ENCODE data around the gene ARHGDIA. TPM values are rescaled to one million over a fixed set of nuclear protein-coding genes. Genes with fewer than 3 reads are reported as not detected.

ARHGDIA gene
- total RNA-seq, 4 donors from 2014 or later = 120 to 219 (median 169) TPM

DNA sequence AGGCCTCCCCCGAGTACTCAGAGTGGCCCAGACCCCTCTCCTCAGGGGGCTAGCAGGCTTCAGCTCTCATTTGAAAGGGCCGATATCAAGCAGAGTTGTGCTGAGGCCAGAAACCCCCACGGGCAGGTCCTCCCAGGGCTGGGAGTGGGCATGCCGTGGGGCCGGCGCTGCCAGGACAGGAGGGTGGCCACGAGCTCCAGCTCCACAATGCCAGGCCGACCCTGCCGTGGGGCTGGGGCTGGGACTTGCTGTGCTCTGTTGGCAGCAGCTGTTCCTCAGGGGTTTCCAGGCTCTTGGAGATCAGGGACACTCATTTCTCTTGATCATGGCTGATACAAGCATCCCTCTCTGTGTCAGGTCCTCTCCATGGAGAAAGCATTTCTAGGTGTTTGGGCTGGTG, 27.7 kb upstream of the ARHGDIA start:
- Histone ChIP-seq H3K4me1 (peaks cover 0 to 20% (median 11%) of the 10 kb centered on the region in 3 donors), H3K27me3 (peaks cover 24% of the 10 kb centered on the region), H3K36me3 (peaks cover 0 to 77% of the 10 kb centered on the region in 2 donors), H3K4me3 (no peak overlapping the region), H3K27ac (no peak overlapping the region), H3K9me3 (no peaks in the 10 kb centered on the region)
- no peak for ATAC-seq
- TF ChIP-seq POLR2A (IDR thresholded peaks at IDR 0.05) (no peak), POLR2AphosphoS5 (IDR thresholded peaks at IDR 0.05) (no peak), EP300 (IDR thresholded peaks at IDR 0.05) (no peak)
- TF ChIP-seq, protein P1, sequence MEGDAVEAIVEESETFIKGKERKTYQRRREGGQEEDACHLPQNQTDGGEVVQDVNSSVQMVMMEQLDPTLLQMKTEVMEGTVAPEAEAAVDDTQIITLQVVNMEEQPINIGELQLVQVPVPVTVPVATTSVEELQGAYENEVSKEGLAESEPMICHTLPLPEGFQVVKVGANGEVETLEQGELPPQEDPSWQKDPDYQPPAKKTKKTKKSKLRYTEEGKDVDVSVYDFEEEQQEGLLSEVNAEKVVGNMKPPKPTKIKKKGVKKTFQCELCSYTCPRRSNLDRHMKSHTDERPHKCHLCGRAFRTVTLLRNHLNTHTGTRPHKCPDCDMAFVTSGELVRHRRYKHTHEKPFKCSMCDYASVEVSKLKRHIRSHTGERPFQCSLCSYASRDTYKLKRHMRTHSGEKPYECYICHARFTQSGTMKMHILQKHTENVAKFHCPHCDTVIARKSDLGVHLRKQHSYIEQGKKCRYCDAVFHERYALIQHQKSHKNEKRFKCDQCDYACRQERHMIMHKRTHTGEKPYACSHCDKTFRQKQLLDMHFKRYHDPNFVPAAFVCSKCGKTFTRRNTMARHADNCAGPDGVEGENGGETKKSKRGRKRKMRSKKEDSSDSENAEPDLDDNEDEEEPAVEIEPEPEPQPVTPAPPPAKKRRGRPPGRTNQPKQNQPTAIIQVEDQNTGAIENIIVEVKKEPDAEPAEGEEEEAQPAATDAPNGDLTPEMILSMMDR (IDR thresholded peaks at IDR 0.05) = no peak
- WGBS, 2 donors (ENCODE audit: low coverage in 1 of 2) = 67% methylated on average over 1 of the region's 9 CpGs; no CpG with 5 or more reads in 1 of the 2 donors

DNA sequence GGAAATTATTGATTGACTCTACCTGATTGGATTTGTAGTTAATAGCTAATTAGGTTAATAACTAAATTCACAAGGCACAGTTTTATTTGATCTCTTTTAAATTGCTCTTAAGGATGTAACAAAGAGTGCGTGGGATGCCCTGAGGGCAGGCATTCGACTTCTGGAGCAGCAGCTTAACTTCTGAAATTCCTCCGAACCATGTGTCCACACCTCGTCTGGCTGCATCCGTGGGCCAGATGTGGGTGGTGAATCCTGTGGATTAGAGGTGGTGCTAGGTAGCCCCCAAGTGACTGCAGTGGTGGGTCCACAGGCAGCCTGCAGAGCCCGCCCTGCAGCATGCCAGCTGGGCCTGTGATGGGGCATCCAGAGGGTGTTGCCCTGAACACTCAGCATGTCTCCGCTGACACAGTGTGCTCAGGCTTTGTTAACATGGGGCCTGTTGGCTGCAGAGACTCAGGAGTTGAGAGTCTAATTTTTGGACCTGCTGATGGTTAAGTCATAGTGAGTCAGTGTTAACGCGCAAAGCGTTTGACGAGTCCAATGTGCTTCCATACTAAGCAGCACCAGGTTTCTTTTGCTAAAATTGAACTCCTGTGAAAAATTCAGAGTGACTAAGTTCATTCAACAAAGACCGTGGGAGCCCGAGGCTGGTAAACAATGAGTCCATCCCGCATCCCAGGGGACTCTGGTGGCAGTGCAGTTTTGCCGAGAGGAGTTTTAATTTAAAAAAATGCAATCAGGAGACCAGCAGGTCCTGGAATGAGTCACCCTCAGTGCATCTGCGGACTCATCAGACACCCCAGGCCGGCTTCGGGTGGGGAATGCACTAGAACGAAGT, 27.1 kb upstream of the ARHGDIA start:
- Histone ChIP-seq H3K36me3 (peaks cover 0 to 75% of the 10 kb centered on the region in 2 donors), H3K4me1 (peaks cover 0 to 24% (median 11%) of the 10 kb centered on the region in 3 donors), H3K27me3 (peaks cover 24% of the 10 kb centered on the region), H3K4me3 (no peak overlapping the region), H3K27ac (no peak overlapping the region), H3K9me3 (no peaks in the 10 kb centered on the region)
- WGBS, 2 donors (ENCODE audit: low coverage in 1 of 2) = 70 to 74% methylated on average over 6 to 9 of the region's 19 CpGs
- no peak for ATAC-seq
- TF ChIP-seq, protein P1 (IDR thresholded peaks at IDR 0.05) = no peak
- TF ChIP-seq POLR2A (IDR thresholded peaks at IDR 0.05) (no peak), EP300 (IDR thresholded peaks at IDR 0.05) (no peak), POLR2AphosphoS5 (IDR thresholded peaks at IDR 0.05) (no peak)

DNA sequence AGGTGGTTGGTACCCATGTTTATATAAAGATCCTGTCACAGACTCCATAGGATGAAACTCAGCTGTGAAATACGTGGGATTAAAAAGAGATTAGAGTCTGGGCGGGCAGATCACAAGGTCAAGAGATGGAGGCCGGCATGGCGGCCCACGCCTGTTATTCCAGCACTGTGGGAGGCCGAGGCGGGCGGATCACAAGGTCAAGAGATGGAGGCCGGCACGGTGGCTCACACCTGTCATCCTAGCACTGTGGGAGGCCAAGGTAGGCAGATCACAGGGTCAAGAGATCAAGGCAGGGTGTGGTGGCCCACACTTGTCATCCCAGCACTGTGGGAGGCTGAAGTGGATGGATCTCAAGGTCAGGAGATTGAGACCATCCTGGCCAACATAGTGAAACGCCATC, 24.3 kb upstream of the ARHGDIA start:
- 63 to 85% methylated on average over 4 to 11 of the region's 11 CpGs for WGBS, 2 donors (ENCODE audit: low coverage in 1 of 2)
- H3K27ac ChIP-seq = no peak overlapping the region
- no peak overlapping the region for H3K4me3 ChIP-seq
- no peaks in the 10 kb centered on the region for H3K9me3 ChIP-seq
- H3K27me3 ChIP-seq = no peaks in the 10 kb centered on the region
- TF ChIP-seq, protein P1 (IDR thresholded peaks at IDR 0.05) = no peak
- TF ChIP-seq POLR2A (IDR thresholded peaks at IDR 0.05) (no peak), EP300 (IDR thresholded peaks at IDR 0.05) (no peak), POLR2AphosphoS5 (IDR thresholded peaks at IDR 0.05) (no peak)
- ATAC-seq = no peak
- H3K4me1 ChIP-seq = peaks cover under 1 to 24% (median 7%) of the 10 kb centered on the region in 3 donors
- peaks cover 0 to 68% of the 10 kb centered on the region in 2 donors for H3K36me3 ChIP-seq

DNA sequence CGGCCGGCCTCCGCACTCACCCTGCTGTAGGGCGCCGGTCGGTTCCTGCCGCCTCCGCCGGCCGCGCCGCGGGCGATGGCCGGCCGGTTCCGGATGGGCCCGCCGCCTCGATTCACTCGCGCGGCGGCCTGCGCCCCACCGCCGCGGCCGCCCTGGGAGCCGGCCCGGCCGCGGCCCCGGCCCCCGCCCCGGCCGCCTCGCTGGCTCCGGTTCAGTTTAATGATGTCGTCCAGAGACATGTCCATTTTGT, 20.1 kb upstream of the ARHGDIA start:
- H3K9me3 ChIP-seq = no peaks in the 10 kb centered on the region
- peak overlapping the region; percentile 44 to 96 (median 95) for H3K27ac ChIP-seq
- TF ChIP-seq, protein P1 (IDR thresholded peaks at IDR 0.05) = no peak
- TF ChIP-seq POLR2AphosphoS5 (IDR thresholded peaks at IDR 0.05) (no peak), EP300 (IDR thresholded peaks at IDR 0.05) (no peak), POLR2A (IDR thresholded peaks at IDR 0.05) (no peak)
- H3K4me3 ChIP-seq = peak overlapping the region; percentile 94 to 99
- WGBS, 2 donors (ENCODE audit: low coverage in 1 of 2) = no CpG with 5 or more reads among the region's 40 CpGs
- peaks cover 2 to 41% (median 16%) of the 10 kb centered on the region in 3 donors for H3K4me1 ChIP-seq
- H3K36me3 ChIP-seq = peaks cover 0 to 66% of the 10 kb centered on the region in 2 donors
- H3K27me3 ChIP-seq = no peaks in the 10 kb centered on the region
- ATAC-seq = no peak
